Uterus (tissue), 4 donors: Measurements from ENCODE around the gene S100A1. TPM values are rescaled to one million over a fixed set of nuclear protein-coding genes. Genes with fewer than 3 reads are reported as not detected.
"Not testable (repeated sequence)": the region's sequence is repeated elsewhere in the genome, so short reads cannot be mapped to it uniquely, and the experiment has no call there.

Experiments used
- DNase-seq, 2 donors: peaks; one replicate each; pipeline ENCODE4 v3.0.0-alpha.2; 2019 to 2020
- H3K27ac ChIP-seq, 2 donors: fragments of 200-600 bp; sonication (generic); 1 replicate in 1 of 2; 2 replicates in 1 of 2; pipeline ENCODE4 v1.5.1; 2016 to 2018
- H3K27me3 ChIP-seq, 2 donors: fragments of 200-600 bp; sonication (generic); one replicate each; pipeline ENCODE4 v1.5.1; 2018 to 2019; ENCODE audit warnings: control low read depth in 1 of 2
- H3K36me3 ChIP-seq, 2 donors: fragments of 200-600 bp; sonication (generic); one replicate each; pipeline ENCODE4 v1.5.1; 2019; ENCODE audit warnings: control low read depth in 1 of 2
- H3K4me1 ChIP-seq, 2 donors: fragments of 200-600 bp; sonication (generic); one replicate each; pipeline ENCODE4 v1.5.1; 2018 to 2019; ENCODE audit warnings: control low read depth in 1 of 2
- H3K4me3 ChIP-seq, 2 donors: fragments of 200-600 bp; sonication (generic); 1 replicate in 1 of 2; 2 replicates in 1 of 2; pipeline ENCODE4 v1.5.1; 2018 to 2019; ENCODE audit warnings: mild to moderate bottlenecking in 1 of 2
- H3K9me3 ChIP-seq, 2 donors: fragments of 200-600 bp; sonication (generic); one replicate each; pipeline ENCODE4 v1.5.1; 2019; ENCODE audit warnings: control low read depth in 1 of 2
- CTCF ChIP-seq, 4 experiments: fragments of 200-600 bp in 2 of 4; fragments of 450-650 bp in 2 of 4; sonication (generic) in 2 of 4; IDR thresholded peaks; one replicate each; pipeline ENCODE4 v1.5.1; 2016 to 2019; ENCODE audit warnings: antibody characterized with exemption in 4 of 4, mild to moderate bottlenecking in 2 of 4, moderate library complexity in 1 of 4
- POLR2A ChIP-seq, 2 donors: fragments of 450-650 bp; IDR thresholded peaks; one replicate each; pipeline ENCODE4 v1.6.1; 2016; ENCODE audit warnings: antibody characterized with exemption in 2 of 2, mild to moderate bottlenecking in 1 of 2, moderate library complexity in 1 of 2
- intact Hi-C: fragments of 100-400 bp; cut with DNase I; formaldehyde crosslinking; loops from one replicate; pipeline ENCODE4 v1.15.1; 2023; ENCODE audit warnings: low total_unique reads
- total RNA-seq, 4 donors: library from RNA; depleted of rRNA in 3 of 4; stranded (reverse); fragments of >200 nt in 3 of 4; gene quantifications; one replicate each; pipeline versions ENCODE4 v1.1.0 to v1.2.4, GENCODE V29; 2014 to 2023
- donor health status: DM: yes; HTN: yes; CAD: no.

The S100A1 gene
- total RNA-seq, 4 donors from 2014 or later, result 3.8 TPM; not detected in 3

- no peak overlapping the region for H3K4me3 ChIP-seq
- H3K27me3 ChIP-seq, result no peaks in the 10 kb centered on the region
- H3K36me3 ChIP-seq, result no peaks in the 10 kb centered on the region
- TF ChIP-seq POLR2A (IDR thresholded peaks at IDR 0.05) (no peak), CTCF (IDR thresholded peaks at IDR 0.05) (no peak)
- H3K4me1 ChIP-seq, result peaks cover 4 to 9% of the 10 kb centered on the region in 2 donors
- H3K27ac ChIP-seq, result no peak overlapping the region
- DNase-seq, result no peak
- no peaks in the 10 kb centered on the region for H3K9me3 ChIP-seq
- intact Hi-C loops, result no loop called here
Observed at GRCh38 chr1:153663211-153663610, 35.0 kb downstream of the S100A1 start.

- no peak overlapping the region for H3K4me3 ChIP-seq
- intact Hi-C loops, result no loop called here
- no peak for TF ChIP-seq CTCF (IDR thresholded peaks at IDR 0.05)
- TF ChIP-seq POLR2A (IDR thresholded peaks at IDR 0.05), result no peak
- no peak overlapping the region for H3K27ac ChIP-seq
- no peaks in the 10 kb centered on the region for H3K9me3 ChIP-seq
- H3K36me3 ChIP-seq, result no peaks in the 10 kb centered on the region
- DNase-seq, result no peak
- peaks cover 7 to 9% of the 10 kb centered on the region in 2 donors for H3K4me1 ChIP-seq
- H3K27me3 ChIP-seq, result no peaks in the 10 kb centered on the region
Observed at GRCh38 chr1:153667439-153667838, 39.2 kb downstream of the S100A1 start.

- H3K36me3 ChIP-seq, intact Hi-C loops, H3K4me3 ChIP-seq, H3K4me1 ChIP-seq, H3K9me3 ChIP-seq, DNase-seq, H3K27ac ChIP-seq, H3K27me3 ChIP-seq: not testable (repeated sequence)
Observed at GRCh38 chr1:153668672-153669071, 40.4 kb downstream of the S100A1 start.

- H3K27me3 ChIP-seq, result no peaks in the 10 kb centered on the region
- peaks cover 7 to 9% of the 10 kb centered on the region in 2 donors for H3K4me1 ChIP-seq
- TF ChIP-seq CTCF (IDR thresholded peaks at IDR 0.05), result no peak
- TF ChIP-seq POLR2A (IDR thresholded peaks at IDR 0.05), result no peak
- H3K36me3 ChIP-seq, result no peaks in the 10 kb centered on the region
- intact Hi-C loops, result loop anchor here (10.0 kb wide), 1 partner anchor 315 kb away; the partner anchor contains the start of gene RAB13
- H3K4me3 ChIP-seq, result peak overlapping the region in 1 of 2 donors; percentile 90
- H3K9me3 ChIP-seq, result no peaks in the 10 kb centered on the region
- peak overlapping the region in 1 of 2 donors; percentile 88 for H3K27ac ChIP-seq
- no peak for DNase-seq
Observed at GRCh38 chr1:153669606-153670005, 41.4 kb downstream of the S100A1 start.

- H3K9me3 ChIP-seq, result no peaks in the 10 kb centered on the region
- intact Hi-C loops, result loop anchor here (10.0 kb wide), 1 partner anchor 314 kb away; the partner anchor contains the start of gene RAB13
- no peak for DNase-seq
- TF ChIP-seq POLR2A (IDR thresholded peaks at IDR 0.05) (no peak), CTCF (IDR thresholded peaks at IDR 0.05) (no peak)
- H3K4me3 ChIP-seq, result peak overlapping the region; percentile 90 to 97
- no peaks in the 10 kb centered on the region for H3K36me3 ChIP-seq
- H3K27ac ChIP-seq, result peak overlapping the region; percentile 88 to 93
- H3K27me3 ChIP-seq, result no peaks in the 10 kb centered on the region
- H3K4me1 ChIP-seq, result peaks cover 7 to 9% of the 10 kb centered on the region in 2 donors
Observed at GRCh38 chr1:153670257-153670858, 42.1 kb downstream of the S100A1 start.
